OCI-LY1 (cell line): ENCODE results near the gene MYCBP2.

Source experiments
- H2AFZ ChIP-seq: fragments of 200-600 bp; sonication (generic), shearing (Covaris generic); 2 replicates; pipeline ENCODE4 v1.6.0; 2014; ENCODE audit warnings: antibody characterized with exemption, mild to moderate bottlenecking, low read length
- H3F3A ChIP-seq: fragments of 200-600 bp; sonication (generic), shearing (Covaris generic); 2 replicates; pipeline ENCODE4 v1.6.0; 2014; ENCODE audit warnings: mild to moderate bottlenecking, antibody characterized with exemption, low read length, moderate library complexity; ENCODE audit not compliant: insufficient read depth
- H3K27ac ChIP-seq: fragments of 200-600 bp; sonication (generic); 2 replicates; pipeline ENCODE4 v1.5.1; 2014; ENCODE audit warnings: low read length, mixed run types, mild to moderate bottlenecking, low read depth; ENCODE audit not compliant: poor library complexity, severe bottlenecking
- H3K27me3 ChIP-seq: fragments of 200-600 bp; sonication (generic); 2 replicates; pipeline ENCODE4 v1.6.0; 2014; ENCODE audit warnings: antibody characterized with exemption, mild to moderate bottlenecking, low read length, moderate library complexity; ENCODE audit not compliant: insufficient read depth
- H3K36me3 ChIP-seq: fragments of 200-600 bp; sonication (generic); 2 replicates; pipeline ENCODE4 v1.6.1; 2014; ENCODE audit warnings: mild to moderate bottlenecking, antibody characterized with exemption, low read length, moderate library complexity, mixed read lengths; ENCODE audit not compliant: insufficient read depth
- H3K4me1 ChIP-seq: fragments of 200-600 bp; sonication (generic); 2 replicates; pipeline ENCODE4 v1.5.1; 2014; ENCODE audit warnings: mild to moderate bottlenecking, low read length, moderate library complexity; ENCODE audit not compliant: insufficient read depth, severe bottlenecking
- H3K4me2 ChIP-seq: fragments of 200-600 bp; sonication (generic), shearing (Covaris generic); 2 replicates; pipeline ENCODE4 v1.6.1; 2014; ENCODE audit warnings: low read length
- H3K4me3 ChIP-seq: fragments of 200-600 bp; sonication (generic); 2 replicates; pipeline ENCODE4 v1.5.1; 2014; ENCODE audit warnings: low read length, low read depth, mild to moderate bottlenecking, mixed read lengths; ENCODE audit not compliant: poor library complexity, severe bottlenecking
- H3K79me2 ChIP-seq: fragments of 200-600 bp; shearing (Covaris generic); 2 replicates; pipeline ENCODE4 v1.6.1; 2016; ENCODE audit warnings: mixed run types, low read length, mixed read lengths; ENCODE audit not compliant: insufficient read depth
- H3K9ac ChIP-seq: fragments of 200-600 bp; sonication (generic), shearing (Covaris generic); 2 replicates; pipeline ENCODE4 v1.6.1; 2014; ENCODE audit warnings: mild to moderate bottlenecking, low read length, mixed read lengths
- H3K9me2 ChIP-seq: fragments of 200-600 bp; sonication (generic), shearing (Covaris generic); 2 replicates; pipeline ENCODE4 v1.6.1; 2014; ENCODE audit warnings: low read depth, mild to moderate bottlenecking, low read length, mixed read lengths
- H3K9me3 ChIP-seq: fragments of 200-600 bp; shearing (Covaris generic); 2 replicates; pipeline ENCODE4 v1.6.1; 2014; ENCODE audit warnings: low read length, mixed read lengths
- H4K20me1 ChIP-seq: fragments of 200-600 bp; sonication (generic), shearing (Covaris generic); 2 replicates; pipeline ENCODE4 v1.6.0; 2016; ENCODE audit warnings: mild to moderate bottlenecking, low read length; ENCODE audit not compliant: insufficient read depth
- CTCF ChIP-seq: fragments of 200-600 bp; sonication (generic), shearing (Covaris generic); IDR thresholded peaks from 2 replicates; pipeline ENCODE4 v1.5.1; 2017; ENCODE audit warnings: mild to moderate bottlenecking, antibody characterized with exemption, low read length, moderate library complexity, mixed read lengths
- EZH2 ChIP-seq: fragments of 200-600 bp; sonication (generic), shearing (Covaris generic); IDR thresholded peaks from 2 replicates; pipeline ENCODE4 v1.8.0; 2017; ENCODE audit warnings: borderline replicate concordance, mixed run types, mild to moderate bottlenecking, antibody characterized with exemption, low read length, moderate library complexity, mixed read lengths

Gene MYCBP2

GRCh38 chr13:77190349-77190958 lies 136.4 kb downstream of the MYCBP2 start:
- H3K4me1 ChIP-seq, result no peaks in the 10 kb centered on the region
- no peaks in the 10 kb centered on the region for H3K27me3 ChIP-seq
- H3K4me2 ChIP-seq, result no peak overlapping the region
- H3K9ac ChIP-seq, result no peak overlapping the region
- peaks cover 86% of the 10 kb centered on the region for H3K36me3 ChIP-seq
- H3K4me3 ChIP-seq, result no peak overlapping the region
- H3K27ac ChIP-seq, result no peak overlapping the region
- H4K20me1 ChIP-seq, result no peaks in the 10 kb centered on the region
- H2AFZ ChIP-seq, result no peak overlapping the region
- no peaks in the 10 kb centered on the region for H3F3A ChIP-seq
- no peaks in the 10 kb centered on the region for H3K9me3 ChIP-seq
- TF ChIP-seq EZH2, result no peak
- no peaks in the 10 kb centered on the region for H3K79me2 ChIP-seq
- H3K9me2 ChIP-seq, result no peaks in the 10 kb centered on the region

- Histone ChIP-seq H3K27ac (no peak overlapping the region), H3K4me2 (no peak overlapping the region), H3K9me3 (no peaks in the 10 kb centered on the region), H3K4me3 (no peak overlapping the region), H3K9me2 (no peaks in the 10 kb centered on the region), H3K4me1 (peaks cover 13% of the 10 kb centered on the region), H3F3A (no peaks in the 10 kb centered on the region), H2AFZ (no peak overlapping the region), H3K27me3 (no peaks in the 10 kb centered on the region), H3K79me2 (no peaks in the 10 kb centered on the region), H3K36me3 (peaks cover 85% of the 10 kb centered on the region), H3K9ac (no peak overlapping the region), H4K20me1 (no peaks in the 10 kb centered on the region)
- TF ChIP-seq EZH2, result no peak
- TF ChIP-seq CTCF, result no peak
Measured at GRCh38 chr13:77185721-77186120, 141.2 kb downstream of the MYCBP2 start.

GRCh38 chr13:77184455-77184854 lies 142.4 kb downstream of the MYCBP2 start:
- no peak overlapping the region for H3K4me3 ChIP-seq
- no peak overlapping the region for H3K4me2 ChIP-seq
- peaks cover 13% of the 10 kb centered on the region for H3K4me1 ChIP-seq
- no peak for TF ChIP-seq CTCF
- no peak for TF ChIP-seq EZH2
- no peaks in the 10 kb centered on the region for H3K79me2 ChIP-seq
- H3K36me3 ChIP-seq, result peaks cover 90% of the 10 kb centered on the region
- H3K27me3 ChIP-seq, result no peaks in the 10 kb centered on the region
- no peaks in the 10 kb centered on the region for H3F3A ChIP-seq
- no peak overlapping the region for H2AFZ ChIP-seq
- no peaks in the 10 kb centered on the region for H3K9me2 ChIP-seq
- H3K9me3 ChIP-seq, result no peaks in the 10 kb centered on the region
- no peak overlapping the region for H3K9ac ChIP-seq
- peak overlapping the region; percentile 30 for H3K27ac ChIP-seq
- H4K20me1 ChIP-seq, result no peaks in the 10 kb centered on the region

GRCh38 chr13:77180011-77180410 lies 146.9 kb downstream of the MYCBP2 start:
- H3K4me3 ChIP-seq, result no peak overlapping the region
- no peak overlapping the region for H3K4me2 ChIP-seq
- H3K36me3 ChIP-seq, result peaks cover 86% of the 10 kb centered on the region
- no peak overlapping the region for H3K9ac ChIP-seq
- H3F3A ChIP-seq, result no peaks in the 10 kb centered on the region
- no peaks in the 10 kb centered on the region for H4K20me1 ChIP-seq
- H3K4me1 ChIP-seq, result peaks cover 9% of the 10 kb centered on the region
- H3K27me3 ChIP-seq, result no peaks in the 10 kb centered on the region
- H2AFZ ChIP-seq, result no peak overlapping the region
- H3K9me3 ChIP-seq, result no peaks in the 10 kb centered on the region; the same call in 1 of the 2 replicates
- TF ChIP-seq EZH2, result no peak
- no peak for TF ChIP-seq CTCF
- H3K79me2 ChIP-seq, result no peaks in the 10 kb centered on the region
- no peaks in the 10 kb centered on the region for H3K9me2 ChIP-seq
- no peak overlapping the region for H3K27ac ChIP-seq
